ENCODE data around the gene PRSS50.

PRSS50 gene

DNA sequence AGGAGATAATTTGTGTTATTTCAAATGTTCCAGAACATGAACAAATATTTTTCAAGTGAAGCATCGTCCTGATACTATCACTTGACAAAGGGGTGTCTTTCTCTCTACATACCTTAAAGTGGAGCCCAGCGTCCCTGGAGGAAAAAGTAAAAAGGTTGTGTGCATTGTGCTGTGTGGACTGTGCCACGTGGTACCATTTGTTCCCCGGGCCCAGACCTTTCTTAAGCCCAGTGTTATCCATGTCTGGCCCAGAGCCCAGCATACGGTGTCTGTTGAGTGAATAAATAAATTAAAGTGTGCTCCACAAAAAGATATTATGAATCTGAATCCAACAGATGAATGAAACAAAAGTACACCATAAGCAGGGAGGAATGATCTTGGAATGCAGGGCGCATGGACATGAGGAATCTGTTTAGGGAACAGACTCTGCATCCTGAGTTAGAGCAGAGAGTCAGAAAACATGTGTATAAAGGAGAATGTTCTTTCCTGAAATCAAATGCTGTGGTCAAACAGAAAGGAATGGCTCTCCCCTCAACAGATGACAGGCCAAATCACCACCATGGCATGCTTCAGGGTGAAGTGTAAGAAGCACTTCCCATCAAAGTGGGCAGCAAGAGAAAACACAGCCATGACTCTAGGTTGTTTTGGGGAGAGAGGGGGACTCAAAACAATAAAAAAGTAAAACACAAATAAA is 8.1 kb upstream of the PRSS50 start:
- DNase-seq (ENCODE audit: low read depth in 2 of 2) = no peak

- no peak for DNase-seq (ENCODE audit: low read depth in 2 of 2)
Observed at GRCh38 chr3:46724424-46724823, 6.8 kb upstream of the PRSS50 start.

- DNase-seq (ENCODE audit: low read depth in 2 of 2) = no peak
Observed at GRCh38 chr3:46722443-46722842, 4.8 kb upstream of the PRSS50 start.

- no peak for DNase-seq (ENCODE audit: low read depth in 2 of 2)
Observed at GRCh38 chr3:46721009-46721408, 3.3 kb upstream of the PRSS50 start.

GRCh38 chr3:46719735-46720271 is 2.1 kb upstream of the PRSS50 start:
- no peak for DNase-seq (ENCODE audit: low read depth in 2 of 2)

- no peak for DNase-seq (ENCODE audit: low read depth in 2 of 2)
Observed at GRCh38 chr3:46719044-46719565, 1.4 kb upstream of the PRSS50 start.

GRCh38 chr3:46716461-46717441 is 918 bp downstream of the PRSS50 start:
- DNase-seq (ENCODE audit: low read depth in 2 of 2) = no peak

- no peak for DNase-seq (ENCODE audit: low read depth in 2 of 2)
Observed at GRCh38 chr3:46715507-46716175, 2.0 kb downstream of the PRSS50 start.

GRCh38 chr3:46714728-46715506 is 2.8 kb downstream of the PRSS50 start:
- DNase-seq (ENCODE audit: low read depth in 2 of 2) = no peak

- DNase-seq (ENCODE audit: low read depth in 2 of 2) = no peak
Observed at GRCh38 chr3:46713898-46714552, 3.6 kb downstream of the PRSS50 start.

DNA sequence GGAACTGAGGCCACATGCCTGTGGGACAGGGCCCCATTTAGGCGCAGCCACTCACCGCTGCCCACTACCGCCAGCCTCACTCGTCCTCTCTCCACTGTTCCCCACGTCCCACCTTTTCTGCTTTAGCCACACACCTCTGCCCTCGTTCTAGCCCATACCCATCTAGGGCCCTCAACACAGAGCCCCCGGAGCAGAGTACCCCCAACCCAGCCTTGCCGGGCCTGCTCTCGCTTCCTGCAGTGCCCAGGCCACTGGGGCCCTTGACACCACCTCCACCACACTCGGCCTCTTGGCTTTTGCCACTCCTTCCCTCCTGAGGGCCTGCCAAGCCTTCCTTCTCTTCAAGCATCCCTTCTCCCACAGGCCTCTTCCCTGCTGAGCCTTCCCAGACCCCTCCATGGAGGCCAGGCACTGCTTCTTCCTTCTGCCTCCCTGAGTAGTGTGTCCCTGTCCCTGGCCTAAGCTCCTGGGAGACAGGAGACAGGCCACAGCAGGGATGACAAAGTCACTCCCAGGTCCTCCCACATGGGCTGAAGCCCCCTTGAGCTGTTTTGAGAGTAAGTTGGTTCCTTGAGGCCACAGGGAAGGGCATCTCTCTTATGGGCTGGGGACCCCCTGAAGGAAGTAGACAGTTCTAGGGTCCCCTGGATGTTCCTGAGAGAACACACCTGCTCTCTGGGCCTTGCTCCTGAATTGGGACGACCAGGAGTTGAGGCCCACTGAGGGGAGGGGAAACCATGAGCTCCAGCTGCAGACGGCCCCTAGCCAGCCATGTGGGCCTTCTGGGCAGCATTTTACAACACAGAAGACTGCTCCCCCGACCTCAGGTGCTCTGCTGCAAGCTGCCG is 4.4 kb downstream of the PRSS50 start:
- DNase-seq (ENCODE audit: low read depth in 2 of 2) = no peak

DNA sequence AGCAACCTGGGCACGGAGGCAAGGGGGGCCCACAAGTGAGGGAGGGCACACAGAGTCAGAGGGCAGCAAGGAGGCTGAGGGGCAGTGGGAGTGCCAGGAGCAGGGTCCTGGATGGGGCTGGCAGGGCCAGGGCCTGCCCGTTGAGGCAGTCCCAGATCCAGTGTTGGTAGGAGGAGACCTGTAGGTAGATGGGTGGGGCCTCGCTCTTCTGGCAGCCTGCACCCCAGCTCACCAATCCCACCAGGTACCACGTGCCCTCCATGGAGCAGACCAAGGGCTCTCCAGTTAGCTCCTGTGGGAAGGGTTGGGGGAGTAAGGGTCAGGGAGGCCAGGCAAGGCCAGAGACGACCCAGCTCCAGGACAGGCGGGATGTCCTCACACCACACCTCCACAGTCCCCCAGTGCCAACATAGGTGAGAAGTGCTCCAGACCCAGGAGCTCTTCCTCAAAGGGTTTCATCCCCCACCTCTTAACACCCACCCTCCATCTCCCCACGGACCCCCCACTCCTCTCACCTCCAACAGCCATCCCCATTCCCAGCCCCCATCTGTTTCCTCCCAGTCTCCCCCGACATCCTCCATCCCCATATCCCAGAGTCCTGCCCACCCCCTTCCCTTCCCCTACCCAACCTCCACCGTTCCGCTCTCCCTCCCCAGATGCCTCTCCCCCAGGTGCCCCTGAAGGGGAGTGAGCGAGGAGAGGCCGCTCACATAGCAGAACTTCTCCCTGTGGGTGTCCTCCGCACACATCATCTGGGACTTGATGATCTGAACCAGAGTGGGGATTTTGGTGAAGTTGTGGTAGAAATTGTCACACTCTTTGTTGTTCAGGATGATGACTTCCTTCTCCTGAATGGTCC is 5.2 kb downstream of the PRSS50 start:
- no peak for DNase-seq (ENCODE audit: low read depth in 2 of 2)

DNA sequence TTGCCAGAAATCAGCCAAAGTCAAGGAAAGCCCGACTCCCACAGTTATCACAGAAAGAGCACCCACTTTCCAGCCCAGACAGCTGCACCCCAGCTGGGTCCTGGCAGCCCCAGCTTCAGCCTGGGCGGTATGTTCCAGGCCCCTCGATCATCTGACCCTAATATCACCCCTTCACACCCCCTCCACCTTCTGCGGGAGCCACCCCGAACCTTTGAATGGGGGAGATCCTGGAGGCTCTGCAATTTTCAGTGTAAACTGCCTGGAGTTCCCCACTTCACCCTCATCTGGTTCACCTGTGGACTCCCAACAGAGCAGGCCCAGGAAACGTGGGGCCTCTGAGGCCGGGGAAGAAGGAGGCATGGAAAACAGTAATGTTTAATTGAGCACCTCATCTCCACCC is 5.9 kb downstream of the PRSS50 start:
- no peak for DNase-seq (ENCODE audit: low read depth in 2 of 2)

- no peak for DNase-seq (ENCODE audit: low read depth in 2 of 2)
Observed at GRCh38 chr3:46711305-46711704, 6.4 kb downstream of the PRSS50 start.

GRCh38 chr3:46710671-46711295 is 6.9 kb downstream of the PRSS50 start:
- no peak for DNase-seq (ENCODE audit: low read depth in 2 of 2)

- DNase-seq (ENCODE audit: low read depth in 2 of 2) = no peak
Observed at GRCh38 chr3:46710229-46710628, 7.4 kb downstream of the PRSS50 start.

DNA sequence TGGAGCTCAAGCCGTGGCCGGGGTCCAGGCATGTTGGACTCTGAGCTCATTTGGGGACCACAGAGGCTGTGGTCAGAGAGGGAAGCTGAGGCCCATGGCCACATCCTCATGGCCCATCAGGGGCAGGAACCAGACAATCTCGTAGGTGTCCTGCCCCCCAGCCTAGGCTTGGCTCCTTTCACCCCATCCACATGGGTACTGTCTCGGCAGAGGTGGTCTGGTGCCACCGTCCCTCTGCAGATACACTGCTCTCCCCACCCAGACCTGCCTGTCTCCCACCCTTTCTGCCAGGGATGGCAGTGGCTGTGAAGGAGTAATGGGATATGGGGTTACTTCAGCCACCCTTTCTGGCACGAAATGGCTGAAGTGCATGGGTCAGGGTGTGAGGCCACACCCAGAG is 7.9 kb downstream of the PRSS50 start:
- no peak for DNase-seq (ENCODE audit: low read depth in 2 of 2)

DNA sequence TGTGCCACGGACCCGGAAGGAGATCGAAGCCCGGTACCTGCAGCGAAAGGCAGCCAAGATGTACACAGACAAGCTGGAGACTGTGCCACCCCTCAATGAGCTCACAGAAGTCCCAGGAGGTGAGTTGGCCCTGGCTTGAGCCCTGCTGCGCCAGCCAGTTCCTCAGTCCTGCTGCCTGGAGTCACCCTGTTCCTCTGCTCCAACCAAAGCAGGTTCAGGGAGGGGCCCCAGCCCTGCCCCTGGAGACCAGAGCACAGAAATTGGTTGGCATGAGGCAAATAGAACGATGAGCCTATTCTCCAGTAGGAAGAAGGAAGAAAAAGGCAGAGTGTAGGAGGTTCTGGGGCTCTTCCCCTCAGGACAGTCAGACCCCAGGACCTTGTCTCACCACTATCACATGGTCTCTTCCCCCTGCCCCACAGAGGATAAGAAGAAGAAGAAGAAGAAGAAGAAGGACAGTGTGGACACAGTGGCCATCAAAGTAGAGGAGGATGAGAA is 8.5 kb downstream of the PRSS50 start:
- no peak for DNase-seq (ENCODE audit: low read depth in 2 of 2)

Measured in fibroblast of skin of left biceps (primary cell).